Epithelial cell of esophagus (primary cell): ENCODE data around the gene MTA3.

ENCODE experiments used
- DNase-seq: peaks from one replicate; pipeline ENCODE4 v3.0.0; 2010; ENCODE audit warnings: low read depth
- H3K4me3 ChIP-seq: 2 replicates; pipeline ENCODE4 v1.5.1; 2011; ENCODE audit warnings: mild to moderate bottlenecking, low read length, control low read depth
- TF ChIP-seq, protein P1 (sequence below): IDR thresholded peaks from 2 replicates; pipeline ENCODE4 v1.5.1; 2011; ENCODE audit warnings: low read depth, mild to moderate bottlenecking, low read length, control low read depth, inconsistent platforms; ENCODE audit not compliant: insufficient read depth; ENCODE audit errors: missing control alignments

The MTA3 gene

DNA sequence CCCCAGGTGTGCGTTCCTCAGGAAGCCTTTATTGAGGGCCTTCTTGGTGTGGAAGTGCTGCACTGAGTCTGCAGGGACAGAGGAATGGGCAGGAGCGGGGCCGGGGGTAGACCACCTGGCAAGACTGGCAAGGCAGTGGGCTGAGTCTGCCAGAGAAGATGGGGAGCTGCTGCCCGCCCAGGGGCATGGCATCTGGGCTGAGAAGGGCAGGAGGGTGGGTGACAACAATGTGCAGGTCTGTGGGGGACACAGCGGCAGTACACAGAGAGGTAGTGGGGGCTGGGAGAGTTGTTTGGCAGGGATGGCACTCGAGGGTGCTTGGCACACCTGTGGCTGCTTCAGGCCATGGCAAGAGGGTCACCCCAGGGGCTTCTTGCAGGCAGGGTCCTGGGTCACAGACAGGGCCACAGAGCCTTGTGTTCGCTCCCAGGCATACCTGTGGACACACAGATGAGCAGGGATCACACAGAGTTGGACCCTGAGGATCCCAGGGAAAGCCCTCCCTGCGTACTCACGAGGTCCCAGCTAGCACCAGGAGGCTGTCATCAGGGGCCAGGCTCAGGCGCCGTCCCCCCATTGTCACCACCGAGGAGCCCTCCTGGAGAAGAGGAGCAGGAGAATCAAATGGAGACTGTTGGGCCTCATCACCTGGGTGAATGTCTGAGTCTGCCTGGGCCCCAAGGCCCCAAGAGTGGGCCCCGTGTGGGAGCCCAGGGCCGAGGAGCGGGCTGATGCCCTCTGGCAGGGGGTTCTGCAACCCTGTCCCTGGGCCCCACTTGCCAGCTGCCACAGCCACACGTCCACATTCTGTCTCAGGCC lies 198.9 kb downstream of the MTA3 start:
- TF ChIP-seq, protein P1, sequence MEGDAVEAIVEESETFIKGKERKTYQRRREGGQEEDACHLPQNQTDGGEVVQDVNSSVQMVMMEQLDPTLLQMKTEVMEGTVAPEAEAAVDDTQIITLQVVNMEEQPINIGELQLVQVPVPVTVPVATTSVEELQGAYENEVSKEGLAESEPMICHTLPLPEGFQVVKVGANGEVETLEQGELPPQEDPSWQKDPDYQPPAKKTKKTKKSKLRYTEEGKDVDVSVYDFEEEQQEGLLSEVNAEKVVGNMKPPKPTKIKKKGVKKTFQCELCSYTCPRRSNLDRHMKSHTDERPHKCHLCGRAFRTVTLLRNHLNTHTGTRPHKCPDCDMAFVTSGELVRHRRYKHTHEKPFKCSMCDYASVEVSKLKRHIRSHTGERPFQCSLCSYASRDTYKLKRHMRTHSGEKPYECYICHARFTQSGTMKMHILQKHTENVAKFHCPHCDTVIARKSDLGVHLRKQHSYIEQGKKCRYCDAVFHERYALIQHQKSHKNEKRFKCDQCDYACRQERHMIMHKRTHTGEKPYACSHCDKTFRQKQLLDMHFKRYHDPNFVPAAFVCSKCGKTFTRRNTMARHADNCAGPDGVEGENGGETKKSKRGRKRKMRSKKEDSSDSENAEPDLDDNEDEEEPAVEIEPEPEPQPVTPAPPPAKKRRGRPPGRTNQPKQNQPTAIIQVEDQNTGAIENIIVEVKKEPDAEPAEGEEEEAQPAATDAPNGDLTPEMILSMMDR, result no peak
- H3K4me3 ChIP-seq, result no peak overlapping the region
- no peak for DNase-seq

DNA sequence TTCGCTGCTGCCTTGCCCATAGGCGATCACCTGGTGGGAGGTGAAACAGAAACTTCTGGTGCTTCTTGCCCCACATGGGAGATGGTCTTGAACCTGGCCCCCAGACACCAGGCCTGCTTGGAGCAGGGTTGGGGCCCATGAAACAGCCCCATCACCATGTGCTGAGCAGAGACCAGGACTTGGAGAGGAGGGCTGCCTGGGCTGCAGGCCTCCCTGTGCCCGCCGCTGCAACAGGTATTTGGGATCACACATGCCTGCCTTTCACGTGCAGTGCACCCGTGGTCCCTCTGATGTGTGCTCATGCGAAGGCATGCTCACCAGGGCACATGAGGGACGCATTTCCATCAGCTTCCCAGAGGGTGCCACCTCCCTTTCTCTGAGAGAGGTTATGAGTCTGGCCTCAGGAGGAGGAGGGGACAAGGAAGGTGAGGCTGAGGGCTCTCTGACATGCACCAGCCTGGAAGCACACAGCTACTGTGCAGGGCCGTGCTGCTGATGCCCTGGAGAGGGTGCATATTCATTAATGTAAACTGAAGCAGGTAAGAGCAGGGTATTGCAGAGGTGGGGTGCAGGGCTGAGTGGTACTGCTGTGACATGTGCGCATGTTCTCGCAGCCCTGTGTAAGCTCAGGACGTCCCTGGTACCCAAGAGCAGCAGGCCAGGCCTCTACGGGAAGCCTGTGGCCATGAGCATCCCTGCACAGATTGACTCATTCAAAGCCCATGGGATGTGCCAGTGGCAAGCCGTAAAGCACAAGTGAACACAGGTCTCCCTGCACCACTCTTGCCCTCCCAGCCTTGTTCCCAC lies 199.7 kb downstream of the MTA3 start:
- no peak overlapping the region for H3K4me3 ChIP-seq
- TF ChIP-seq, protein P1, result no peak
- DNase-seq, result no peak

DNA sequence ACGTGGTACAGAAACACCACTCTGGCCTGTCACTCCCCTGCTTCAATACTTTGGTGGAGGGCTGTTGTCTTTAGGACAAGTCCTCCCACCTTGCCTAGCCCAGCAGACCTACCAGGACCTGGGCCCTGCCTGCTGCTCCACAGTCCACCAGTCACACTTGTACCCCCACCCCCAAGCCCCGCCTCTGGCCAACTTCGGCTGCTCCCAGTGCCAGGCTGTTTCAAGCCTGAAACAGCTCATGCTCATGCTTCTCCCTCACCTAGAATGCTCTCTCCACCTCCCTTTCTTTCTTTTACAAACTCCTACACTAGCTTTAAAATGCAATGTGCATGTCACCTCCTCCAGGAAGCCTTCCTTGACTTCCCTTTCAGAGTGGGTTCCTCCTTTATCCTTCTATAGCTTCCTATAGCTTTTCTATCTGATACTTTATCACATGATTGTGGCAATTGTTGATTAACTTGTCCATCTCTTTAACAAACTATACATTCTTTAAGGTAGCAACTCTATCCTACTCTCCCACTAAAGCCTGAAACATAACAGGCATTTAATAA lies 200.3 kb downstream of the MTA3 start:
- no peak overlapping the region for H3K4me3 ChIP-seq
- TF ChIP-seq, protein P1, result no peak
- no peak for DNase-seq

DNA sequence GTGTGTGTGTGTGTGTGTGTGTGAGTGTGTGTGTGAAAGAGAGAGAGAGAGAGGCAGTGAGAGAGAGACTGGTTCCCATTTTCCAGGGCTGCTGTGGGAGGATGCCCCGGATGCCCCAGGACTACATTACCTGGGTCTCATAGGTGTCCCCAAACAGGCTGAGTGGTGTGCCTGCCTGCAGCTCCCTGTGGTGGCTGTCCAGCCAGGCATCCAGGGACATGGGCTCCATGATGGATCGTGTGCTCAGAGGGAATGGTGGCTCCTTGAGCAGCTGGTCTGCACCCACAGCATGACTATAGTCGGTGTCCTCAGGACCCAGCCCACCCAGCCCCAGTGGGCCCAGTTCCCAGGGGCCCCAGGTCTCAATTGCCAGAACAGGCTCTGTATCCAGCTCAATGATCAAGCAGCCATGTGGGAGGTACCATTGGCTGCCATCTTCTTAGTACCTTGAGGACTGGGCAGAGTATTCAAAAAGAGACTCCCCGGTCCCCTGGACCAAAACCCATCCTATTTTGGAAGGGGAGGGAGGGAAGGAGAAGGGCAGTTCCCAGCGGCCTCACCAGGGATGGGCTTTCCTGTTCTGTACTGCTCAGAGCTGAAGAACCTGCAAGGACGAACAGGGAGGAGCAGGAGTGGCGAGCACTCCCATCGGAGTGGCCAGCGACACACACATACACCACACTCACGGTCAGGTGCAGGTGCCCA lies 201.3 kb downstream of the MTA3 start:
- TF ChIP-seq, protein P1, result no peak
- no peak for DNase-seq
- H3K4me3 ChIP-seq, result no peak overlapping the region

DNA sequence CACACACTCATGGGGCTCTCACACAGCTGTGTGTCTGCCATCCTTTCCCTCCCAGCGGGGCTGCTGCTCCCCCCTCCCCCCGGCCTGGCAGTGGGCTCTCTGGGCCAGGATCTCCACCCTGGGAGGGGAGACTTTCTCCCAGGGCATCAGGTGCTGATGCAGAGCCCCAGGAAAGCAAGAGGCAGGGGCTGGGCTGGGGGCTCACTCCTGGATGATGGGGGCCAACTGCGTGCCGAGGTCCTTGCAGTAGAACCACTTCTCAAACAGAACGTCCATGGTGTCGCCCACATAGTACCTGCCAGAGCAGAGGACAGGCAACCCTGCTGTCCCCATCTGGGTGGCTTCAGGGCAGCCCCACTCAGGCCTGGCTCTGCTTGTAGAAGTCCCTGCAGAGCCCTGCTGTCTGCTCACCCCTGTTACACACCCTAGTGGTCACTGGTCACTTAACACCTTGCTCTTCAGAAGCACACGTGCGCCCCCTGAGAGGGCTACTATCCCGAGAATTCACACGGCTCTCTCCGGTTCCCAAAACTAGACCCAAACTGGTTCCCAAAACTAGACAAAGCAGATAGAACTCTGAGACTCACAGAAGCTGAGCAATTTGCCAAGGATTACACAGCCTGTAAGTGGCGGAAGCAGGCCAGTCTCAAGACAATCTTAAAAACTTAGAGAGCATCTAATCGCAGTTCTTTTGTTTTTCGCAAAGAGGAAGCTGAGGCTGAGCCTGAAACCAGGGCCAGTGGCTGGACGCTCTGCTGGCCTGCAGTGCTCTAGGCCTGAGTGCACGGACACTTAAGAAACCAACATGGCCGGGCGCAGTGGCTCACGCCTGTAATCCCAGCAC lies 202.1 kb downstream of the MTA3 start:
- peak; percentile 32 for DNase-seq
- H3K4me3 ChIP-seq, result no peak overlapping the region
- TF ChIP-seq, protein P1, result peak; percentile 21
